Measurements from ENCODE around the gene BABAM1.

BABAM1 gene

GRCh38 chr19:17259934-17260333 lies 7.3 kb upstream of the BABAM1 start:
- no peak for DNase-seq (ENCODE audit: extremely low spot score)
- no peak for TF ChIP-seq CTCF (IDR thresholded peaks at IDR 0.05; ENCODE audit: control extremely low read depth, extremely low read depth, low read depth, missing control alignments)
- CTCF ChIA-PET: interaction anchor here (0.6 to 5.2 kb wide), 27 partner anchors 9 to 206 kb away, joined by 3 to 55 read pairs (median 5); partner anchors contain the start of genes ANKLE1, CCDC194, MRPL34 and USE1
- POLR2A ChIA-PET: interaction anchor here (1.1 kb wide), 1 partner anchor 1019 kb away, joined by 3 read pairs; no protein-coding TSS in a partner anchor

- POLR2A ChIA-PET: interaction anchor here (0.7 to 1.1 kb wide), 2 partner anchors 13 to 1018 kb away, joined by 3 to 6 read pairs; no protein-coding TSS in a partner anchor
- CTCF ChIA-PET: interaction anchor here (0.6 to 5.2 kb wide), 26 partner anchors 10 to 205 kb away, joined by 3 to 55 read pairs (median 4); partner anchors contain the start of genes ANKLE1, CCDC194, MRPL34 and USE1
- peak; percentile 94 for DNase-seq (ENCODE audit: extremely low spot score)
- TF ChIP-seq CTCF (IDR thresholded peaks at IDR 0.05; ENCODE audit: control extremely low read depth, extremely low read depth, low read depth, missing control alignments): peak; percentile 92
These were observed 6.4 kb upstream of the BABAM1 start for GRCh38 chr19:17260842-17261325.

GRCh38 chr19:17262557-17262956 lies 4.7 kb upstream of the BABAM1 start:
- ChIA-PET CTCF (interaction anchor here (0.6 to 5.2 kb wide), 6 partner anchors 12 to 502 kb away, joined by 3 to 55 read pairs (median 4); partner anchors contain the start of gene ANKLE1), POLR2A (interaction anchor here (0.7 kb wide), 1 partner anchor 20 kb away, joined by 4 read pairs; no protein-coding TSS in a partner anchor)
- DNase-seq (ENCODE audit: extremely low spot score): no peak
- no peak for TF ChIP-seq CTCF (IDR thresholded peaks at IDR 0.05; ENCODE audit: control extremely low read depth, extremely low read depth, low read depth, missing control alignments)

GRCh38 chr19:17263712-17264640 lies 3.3 kb upstream of the BABAM1 start:
- ChIA-PET POLR2A (no interaction called here), CTCF (interaction anchor here (0.7 to 5.5 kb wide), 9 partner anchors 8 to 213 kb away, joined by 3 to 46 read pairs (median 3); partner anchors contain the start of gene ANKLE1)
- TF ChIP-seq CTCF (IDR thresholded peaks at IDR 0.05; ENCODE audit: control extremely low read depth, extremely low read depth, low read depth, missing control alignments): no peak
- no peak for DNase-seq (ENCODE audit: extremely low spot score)

GRCh38 chr19:17264641-17264979 lies 2.6 kb upstream of the BABAM1 start, which contains the start of gene USHBP1:
TSS of gene USHBP1 (minus strand) at chr19:17264745. CDS start at chr19:17264299, 446 bp downstream.
- POLR2A ChIA-PET: no interaction called here
- CTCF ChIA-PET: interaction anchor here (1.0 to 5.5 kb wide), 7 partner anchors 9 to 213 kb away, joined by 3 to 46 read pairs (median 5); partner anchors contain the start of gene ANKLE1
- DNase-seq (ENCODE audit: extremely low spot score): no peak
- TF ChIP-seq CTCF (IDR thresholded peaks at IDR 0.05; ENCODE audit: control extremely low read depth, extremely low read depth, low read depth, missing control alignments): no peak

- DNase-seq (ENCODE audit: extremely low spot score): no peak
- POLR2A ChIA-PET: interaction anchor here (0.9 to 1.4 kb wide), 3 partner anchors 10 to 51 kb away, joined by 3 to 5 read pairs (median 3); partner anchors contain the start of gene USE1
- TF ChIP-seq CTCF (IDR thresholded peaks at IDR 0.05; ENCODE audit: control extremely low read depth, extremely low read depth, low read depth, missing control alignments): no peak
- CTCF ChIA-PET: interaction anchor here (1.1 to 5.5 kb wide), 7 partner anchors 10 to 120 kb away, joined by 3 to 46 read pairs (median 4); partner anchors contain the start of genes ANKLE1 and DDA1
These were observed 1.2 kb upstream of the BABAM1 start for GRCh38 chr19:17266026-17266425.

Data from GM10248 (cell line).